ENCODE measurements around the gene RHBDF1.

Gene RHBDF1

GRCh38 chr16:75580-76501 lies 3.4 kb upstream of the RHBDF1 start:
- no peak for DNase-seq (ENCODE audit: low read depth in 3 of 3)

- no peak for DNase-seq (ENCODE audit: low read depth in 3 of 3)
These were observed 2.4 kb upstream of the RHBDF1 start for GRCh38 chr16:74747-75334.

GRCh38 chr16:74051-74746 lies 1.8 kb upstream of the RHBDF1 start:
- no peak for DNase-seq (ENCODE audit: low read depth in 3 of 3)

- DNase-seq (ENCODE audit: low read depth in 3 of 3): no peak
These were observed 660 bp downstream of the RHBDF1 start for GRCh38 chr16:71540-72401.

GRCh38 chr16:71210-71539 lies 1.3 kb downstream of the RHBDF1 start:
- no peak for DNase-seq (ENCODE audit: low read depth in 3 of 3)

- no peak for DNase-seq (ENCODE audit: low read depth in 3 of 3)
These were observed 3.2 kb downstream of the RHBDF1 start for GRCh38 chr16:69181-69580.

- DNase-seq (ENCODE audit: low read depth in 3 of 3): no peak
These were observed 4.3 kb downstream of the RHBDF1 start for GRCh38 chr16:67884-68789.

- DNase-seq (ENCODE audit: low read depth in 3 of 3): no peak
These were observed 5.1 kb downstream of the RHBDF1 start for GRCh38 chr16:67183-67791.

- no peak for DNase-seq (ENCODE audit: low read depth in 3 of 3)
These were observed 5.9 kb downstream of the RHBDF1 start for GRCh38 chr16:66309-67182.

- peak; percentile 79 to 85 (median 80) for DNase-seq (ENCODE audit: low read depth in 3 of 3)
These were observed 6.7 kb downstream of the RHBDF1 start for GRCh38 chr16:65745-66144.

GRCh38 chr16:64914-65255 lies 7.5 kb downstream of the RHBDF1 start:
- no peak for DNase-seq (ENCODE audit: low read depth in 3 of 3)

GRCh38 chr16:63998-64913 lies 8.2 kb downstream of the RHBDF1 start:
- DNase-seq (ENCODE audit: low read depth in 3 of 3): no peak

- no peak for DNase-seq (ENCODE audit: low read depth in 3 of 3)
These were observed 9.0 kb downstream of the RHBDF1 start for GRCh38 chr16:63466-63865.

GRCh38 chr16:62968-63391 lies 9.5 kb downstream of the RHBDF1 start:
- no peak for DNase-seq (ENCODE audit: low read depth in 3 of 3)

GRCh38 chr16:62283-62967 lies 10.0 kb downstream of the RHBDF1 start:
- no peak for DNase-seq (ENCODE audit: low read depth in 3 of 3)

GRCh38 chr16:61879-62281 lies 10.6 kb downstream of the RHBDF1 start:
- DNase-seq (ENCODE audit: low read depth in 3 of 3): no peak

- DNase-seq (ENCODE audit: low read depth in 3 of 3): no peak
These were observed 11.2 kb downstream of the RHBDF1 start for GRCh38 chr16:60929-61878.
